ENCODE data around the gene TARM1.

The TARM1 gene

GRCh38 chr19:54029301-54029700, 51.9 kb downstream of the TARM1 start:
- no peak overlapping the region for H3K4me3 ChIP-seq (ENCODE audit: low read length)
- H3K9ac ChIP-seq (ENCODE audit: low read length), result no peak overlapping the region
- DNase-seq, result no peak
- H3K4me1 ChIP-seq (ENCODE audit: low read length), result no peaks in the 10 kb centered on the region
- TF ChIP-seq EZH2 (optimal IDR thresholded peaks at IDR 0.05; ENCODE audit: low read depth, low read length) (no peak), EZH2phosphoT487 (IDR thresholded peaks at IDR 0.05; ENCODE audit: low read length) (no peak), CTCF (IDR thresholded peaks at IDR 0.05; ENCODE audit: low read length) (no peak)
- peaks cover 10% of the 10 kb centered on the region; the same call in 1 of the 2 replicates for H3K27me3 ChIP-seq (replicated peaks; ENCODE audit: insufficient read depth, low read length)
- H3K36me3 ChIP-seq (replicated peaks; ENCODE audit: insufficient read depth, low read length), result no peaks in the 10 kb centered on the region
- no peaks in the 10 kb centered on the region for H4K20me1 ChIP-seq (ENCODE audit: insufficient read depth, low read length)
- no peaks in the 10 kb centered on the region for H3K9me2 ChIP-seq (replicated peaks; ENCODE audit: insufficient read depth, low read length)
- no peak overlapping the region for H3K27ac ChIP-seq (ENCODE audit: low read length)
- H3F3A ChIP-seq (ENCODE audit: insufficient read depth, low read length), result no peaks in the 10 kb centered on the region
- H3K79me2 ChIP-seq (ENCODE audit: low read length), result no peaks in the 10 kb centered on the region
- H3K9me3 ChIP-seq (replicated peaks; ENCODE audit: insufficient read depth, low read length), result no peaks in the 10 kb centered on the region
- no peak overlapping the region for H3K4me2 ChIP-seq (ENCODE audit: low read depth, low read length)
- H2AFZ ChIP-seq (ENCODE audit: low read length), result no peak overlapping the region

GRCh38 chr19:54026656-54027055, 54.5 kb downstream of the TARM1 start:
- no peak overlapping the region for H3K27ac ChIP-seq (ENCODE audit: low read length)
- no peaks in the 10 kb centered on the region for H3K36me3 ChIP-seq (replicated peaks; ENCODE audit: insufficient read depth, low read length)
- H3K79me2 ChIP-seq (ENCODE audit: low read length), result no peaks in the 10 kb centered on the region
- H2AFZ ChIP-seq (ENCODE audit: low read length), result no peak overlapping the region
- H3K9me2 ChIP-seq (replicated peaks; ENCODE audit: insufficient read depth, low read length), result no peaks in the 10 kb centered on the region
- no peaks in the 10 kb centered on the region for H3K9me3 ChIP-seq (replicated peaks; ENCODE audit: insufficient read depth, low read length)
- no peak overlapping the region for H3K4me3 ChIP-seq (ENCODE audit: low read length)
- H3K4me2 ChIP-seq (ENCODE audit: low read depth, low read length), result no peak overlapping the region
- peak; percentile 8 for DNase-seq
- TF ChIP-seq EZH2phosphoT487 (IDR thresholded peaks at IDR 0.05; ENCODE audit: low read length), result no peak
- no peak for TF ChIP-seq CTCF (IDR thresholded peaks at IDR 0.05; ENCODE audit: low read length)
- TF ChIP-seq EZH2 (optimal IDR thresholded peaks at IDR 0.05; ENCODE audit: low read depth, low read length), result no peak
- no peaks in the 10 kb centered on the region for H4K20me1 ChIP-seq (ENCODE audit: insufficient read depth, low read length)
- peaks cover 7% of the 10 kb centered on the region; the same call in 1 of the 2 replicates for H3K27me3 ChIP-seq (replicated peaks; ENCODE audit: insufficient read depth, low read length)
- H3F3A ChIP-seq (ENCODE audit: insufficient read depth, low read length), result no peaks in the 10 kb centered on the region
- no peaks in the 10 kb centered on the region for H3K4me1 ChIP-seq (ENCODE audit: low read length)
- no peak overlapping the region for H3K9ac ChIP-seq (ENCODE audit: low read length)

- no peaks in the 10 kb centered on the region for H3K9me3 ChIP-seq (replicated peaks; ENCODE audit: insufficient read depth, low read length)
- no peak overlapping the region for H3K27ac ChIP-seq (ENCODE audit: low read length)
- peaks cover 11% of the 10 kb centered on the region; the same call in 1 of the 2 replicates for H3K27me3 ChIP-seq (replicated peaks; ENCODE audit: insufficient read depth, low read length)
- TF ChIP-seq EZH2 (optimal IDR thresholded peaks at IDR 0.05; ENCODE audit: low read depth, low read length) (no peak), EZH2phosphoT487 (IDR thresholded peaks at IDR 0.05; ENCODE audit: low read length) (no peak), CTCF (IDR thresholded peaks at IDR 0.05; ENCODE audit: low read length) (no peak)
- no peaks in the 10 kb centered on the region for H3K79me2 ChIP-seq (ENCODE audit: low read length)
- no peak overlapping the region for H2AFZ ChIP-seq (ENCODE audit: low read length)
- H3K4me2 ChIP-seq (ENCODE audit: low read depth, low read length), result no peak overlapping the region
- H3F3A ChIP-seq (ENCODE audit: insufficient read depth, low read length), result no peaks in the 10 kb centered on the region
- no peaks in the 10 kb centered on the region for H3K9me2 ChIP-seq (replicated peaks; ENCODE audit: insufficient read depth, low read length)
- H3K4me1 ChIP-seq (ENCODE audit: low read length), result no peaks in the 10 kb centered on the region
- no peak overlapping the region for H3K4me3 ChIP-seq (ENCODE audit: low read length)
- no peaks in the 10 kb centered on the region for H3K36me3 ChIP-seq (replicated peaks; ENCODE audit: insufficient read depth, low read length)
- H3K9ac ChIP-seq (ENCODE audit: low read length), result no peak overlapping the region
- no peak for DNase-seq
- no peaks in the 10 kb centered on the region for H4K20me1 ChIP-seq (ENCODE audit: insufficient read depth, low read length)
Measured at GRCh38 chr19:54024660-54025059, 56.5 kb downstream of the TARM1 start.

Data from MM.1S (cell line).